ENCODE data around the gene PLCB4.
"Not testable (repeated sequence)": the region's sequence is repeated elsewhere in the genome, so short reads cannot be mapped to it uniquely, and the experiment has no call there.

The PLCB4 gene

DNA sequence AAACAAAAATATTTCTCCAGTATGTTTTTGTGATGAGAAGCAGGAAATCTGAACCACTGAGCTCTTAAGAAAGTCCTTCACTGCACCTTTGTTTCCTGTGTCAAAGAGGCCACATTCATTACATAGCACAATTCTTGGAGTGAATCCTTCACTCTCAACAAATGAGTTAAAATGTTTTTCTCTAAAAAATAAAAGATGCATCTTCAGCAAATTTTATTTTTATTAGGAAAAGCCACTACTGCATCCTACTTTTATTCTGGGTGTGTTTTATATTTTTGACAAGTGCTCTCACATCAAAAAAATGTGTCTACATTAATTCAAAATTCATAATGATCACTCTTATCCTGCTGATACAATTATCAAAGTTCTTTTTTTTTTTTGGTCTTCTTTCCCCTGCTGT is 76.3 kb downstream of the PLCB4 start:
- DNase-seq (ENCODE audit: low read depth), result no peak
- H3K4me3 ChIP-seq (ENCODE audit: low read depth, low read length), result no peak overlapping the region
- no peak for TF ChIP-seq CTCF (IDR thresholded peaks at IDR 0.05; ENCODE audit: low read depth, low read length, missing control alignments)
- in situ Hi-C loops (cut with HindIII; ENCODE audit: low sequenced_read_pairs), result no loop called here

GRCh38 chr20:9146649-9147048 is 77.8 kb downstream of the PLCB4 start:
- H3K4me3 ChIP-seq (ENCODE audit: low read depth, low read length), result no peak overlapping the region
- DNase-seq (ENCODE audit: low read depth), result no peak
- in situ Hi-C loops (cut with HindIII; ENCODE audit: low sequenced_read_pairs), result no loop called here
- no peak for TF ChIP-seq CTCF (IDR thresholded peaks at IDR 0.05; ENCODE audit: low read depth, low read length, missing control alignments)

DNA sequence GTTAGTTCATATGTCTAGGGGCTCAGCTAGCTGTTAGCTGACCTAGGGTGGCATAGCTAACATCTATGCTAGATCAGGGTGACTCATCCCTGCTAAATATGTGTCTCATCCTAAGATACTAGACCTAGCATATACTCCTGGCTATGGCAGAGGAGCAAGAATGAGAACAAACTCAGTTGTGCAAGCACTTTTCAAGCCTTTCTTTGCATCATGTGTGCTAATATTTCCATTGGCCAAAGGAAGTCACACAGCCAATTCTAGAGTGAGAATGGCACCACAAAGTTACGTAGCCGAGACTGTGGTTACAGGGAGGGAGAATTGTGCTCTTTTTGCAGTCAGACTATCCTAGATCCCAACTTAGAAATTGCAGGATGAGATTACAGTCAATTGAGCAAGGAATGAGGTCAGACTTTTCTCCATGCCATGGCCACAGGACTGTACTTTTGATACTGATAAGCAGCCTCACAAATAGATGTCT is 78.7 kb downstream of the PLCB4 start:
- in situ Hi-C loops (cut with HindIII; ENCODE audit: low sequenced_read_pairs), result no loop called here
- TF ChIP-seq CTCF (IDR thresholded peaks at IDR 0.05; ENCODE audit: low read depth, low read length, missing control alignments), result no peak
- H3K4me3 ChIP-seq (ENCODE audit: low read depth, low read length), result no peak overlapping the region
- DNase-seq (ENCODE audit: low read depth), result no peak

GRCh38 chr20:9148291-9148690 is 79.4 kb downstream of the PLCB4 start:
- no peak for TF ChIP-seq CTCF (IDR thresholded peaks at IDR 0.05; ENCODE audit: low read depth, low read length, missing control alignments)
- no peak for DNase-seq (ENCODE audit: low read depth)
- in situ Hi-C loops (cut with HindIII; ENCODE audit: low sequenced_read_pairs), result no loop called here
- no peak overlapping the region for H3K4me3 ChIP-seq (ENCODE audit: low read depth, low read length)

- no peak for DNase-seq (ENCODE audit: low read depth)
- TF ChIP-seq CTCF (IDR thresholded peaks at IDR 0.05; ENCODE audit: low read depth, low read length, missing control alignments), result no peak
- in situ Hi-C loops (cut with HindIII; ENCODE audit: low sequenced_read_pairs), result no loop called here
- H3K4me3 ChIP-seq (ENCODE audit: low read depth, low read length), result no peak overlapping the region
Observed at GRCh38 chr20:9149087-9149486, 80.2 kb downstream of the PLCB4 start.

- DNase-seq (ENCODE audit: low read depth), result no peak
- no peak overlapping the region for H3K4me3 ChIP-seq (ENCODE audit: low read depth, low read length)
- in situ Hi-C loops (cut with HindIII; ENCODE audit: low sequenced_read_pairs), result no loop called here
- TF ChIP-seq CTCF (IDR thresholded peaks at IDR 0.05; ENCODE audit: low read depth, low read length, missing control alignments), result no peak
Observed at GRCh38 chr20:9149796-9150195, 80.9 kb downstream of the PLCB4 start.

DNA sequence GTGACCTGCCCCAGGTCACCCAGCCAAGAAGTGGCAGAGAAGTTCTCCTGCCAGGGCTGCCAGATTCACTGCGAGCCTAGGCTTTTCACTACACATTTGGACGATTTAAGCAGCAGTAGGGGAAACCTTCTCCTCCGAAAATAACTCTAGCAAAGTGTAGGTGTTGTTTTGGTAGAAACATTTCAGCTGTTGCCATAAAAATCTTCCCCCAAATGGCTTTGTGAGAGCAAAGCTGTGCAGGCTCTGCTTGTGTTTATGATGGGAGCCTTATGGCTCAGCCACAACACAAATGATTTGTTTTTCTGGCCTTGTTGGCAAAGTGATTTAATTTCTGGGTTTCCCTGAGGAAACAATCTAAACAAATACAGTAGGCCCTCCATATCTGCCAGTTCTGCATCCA is 81.8 kb downstream of the PLCB4 start:
- in situ Hi-C loops (cut with HindIII; ENCODE audit: low sequenced_read_pairs), result no loop called here
- H3K4me3 ChIP-seq (ENCODE audit: low read depth, low read length), result no peak overlapping the region
- no peak for DNase-seq (ENCODE audit: low read depth)
- TF ChIP-seq CTCF (IDR thresholded peaks at IDR 0.05; ENCODE audit: low read depth, low read length, missing control alignments), result no peak

GRCh38 chr20:9152139-9152538 is 83.3 kb downstream of the PLCB4 start:
- H3K4me3 ChIP-seq (ENCODE audit: low read depth, low read length); in situ Hi-C loops (cut with HindIII; ENCODE audit: low sequenced_read_pairs); DNase-seq (ENCODE audit: low read depth): not testable (repeated sequence)

Data from astrocyte of the cerebellum (primary cell).